ENCODE results near the gene CSNK1A1. TPM values are rescaled to one million over a fixed set of nuclear protein-coding genes. Genes with fewer than 3 reads are reported as not detected.

Gene CSNK1A1
- total and polyA plus RNA-seq, 4 donors, result 43.0 to 108 (median 78.2) TPM

GRCh38 chr5:149500922-149501582 lies 50.2 kb downstream of the CSNK1A1 start (continued):
- no peak for TF ChIP-seq GABPA (IDR thresholded peaks at IDR 0.05 in 1 of 2, conservative IDR thresholded peaks at IDR 0.05 in 1 of 2)
- TF ChIP-seq EGR1 (IDR thresholded peaks at IDR 0.05; ENCODE audit: low read depth in 2 of 2), result no peak

DNA sequence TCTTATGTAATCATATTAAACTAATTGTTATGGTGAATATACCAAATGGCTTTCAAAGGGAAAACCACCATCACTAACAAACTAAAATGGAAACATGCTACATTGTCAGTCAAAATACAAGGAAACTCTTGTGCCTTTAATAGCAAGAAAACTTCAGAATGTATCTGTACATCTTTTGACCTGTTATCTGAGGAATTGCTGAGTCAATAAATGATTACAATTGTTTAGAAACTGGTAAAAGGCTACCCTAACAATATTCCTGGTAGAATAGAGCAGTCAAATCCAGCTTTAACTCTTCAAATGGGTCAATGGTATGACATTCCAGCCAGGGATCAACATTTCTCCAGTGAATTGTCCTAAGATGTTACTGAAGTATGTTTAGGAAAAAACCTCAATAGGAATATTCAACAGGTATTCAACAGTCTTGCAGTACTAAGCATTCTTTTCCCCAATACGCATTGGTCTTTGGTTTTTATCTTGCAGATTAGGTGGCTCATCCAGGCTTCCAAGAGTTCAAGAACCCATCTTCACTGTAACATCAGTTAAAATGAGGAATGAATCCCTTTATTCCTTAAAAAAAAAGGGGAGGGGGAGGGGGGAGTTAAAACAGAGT lies 52.4 kb downstream of the CSNK1A1 start:
- H3K27ac ChIP-seq (ENCODE audit: low read depth in 1 of 2, low read length in 2 of 2), result no peak overlapping the region
- no peak overlapping the region for H3K9ac ChIP-seq (ENCODE audit: low read depth in 1 of 2, low read length in 2 of 2)
- no peak overlapping the region for H3K4me3 ChIP-seq (ENCODE audit: low read depth in 1 of 3, low read length in 3 of 3)
- no peaks in the 10 kb centered on the region for H3K4me1 ChIP-seq (ENCODE audit: control insufficient read depth in 4 of 4, insufficient read depth in 4 of 4, low read length in 3 of 4)
- WGBS, result 93% methylated on average over 1 of the region's 1 CpG
- no peak for TF ChIP-seq NR2F2 (IDR thresholded peaks at IDR 0.05)
- no peak for TF ChIP-seq JUND (IDR thresholded peaks at IDR 0.05)
- TF ChIP-seq FOXA1 (IDR thresholded peaks at IDR 0.05), result no peak
- no peak for TF ChIP-seq SP1 (IDR thresholded peaks at IDR 0.05)
- TF ChIP-seq FOXA2 (IDR thresholded peaks at IDR 0.05), result no peak
- no peak for TF ChIP-seq ZBTB33 (IDR thresholded peaks at IDR 0.05)
- no peak for TF ChIP-seq TAF1 (conservative IDR thresholded peaks at IDR 0.05)
- TF ChIP-seq EGR1 (IDR thresholded peaks at IDR 0.05; ENCODE audit: low read depth in 2 of 2), result no peak
- TF ChIP-seq GABPA (IDR thresholded peaks at IDR 0.05 in 1 of 2, conservative IDR thresholded peaks at IDR 0.05 in 1 of 2), result no peak
- TF ChIP-seq RAD21 (IDR thresholded peaks at IDR 0.05), result no peak
- TF ChIP-seq HNF4G (IDR thresholded peaks at IDR 0.05), result no peak
- TF ChIP-seq CTCF (IDR thresholded peaks at IDR 0.05; ENCODE audit: low read depth, low read length, missing input control), result no peak
- TF ChIP-seq YY1 (IDR thresholded peaks at IDR 0.05), result no peak
- TF ChIP-seq MAX (IDR thresholded peaks at IDR 0.05), result no peak
- no peak for TF ChIP-seq ATF3 (IDR thresholded peaks at IDR 0.05)
- no peak for TF ChIP-seq RXRA (IDR thresholded peaks at IDR 0.05)
- H3K27me3 ChIP-seq (ENCODE audit: control insufficient read depth in 4 of 4, insufficient read depth in 4 of 4, low read length in 3 of 4), result no peaks in the 10 kb centered on the region
- H3K9me3 ChIP-seq (ENCODE audit: control insufficient read depth in 4 of 4, low read length in 3 of 4), result no peaks in the 10 kb centered on the region
- no peak for DNase-seq (ENCODE audit: low spot score)
- H3K36me3 ChIP-seq (ENCODE audit: control insufficient read depth in 4 of 4, insufficient read depth in 3 of 4, low read depth in 1 of 4, low read length in 3 of 4), result peaks cover 15 to 38% (median 32%) of the 10 kb centered on the region in 4 donors

DNA sequence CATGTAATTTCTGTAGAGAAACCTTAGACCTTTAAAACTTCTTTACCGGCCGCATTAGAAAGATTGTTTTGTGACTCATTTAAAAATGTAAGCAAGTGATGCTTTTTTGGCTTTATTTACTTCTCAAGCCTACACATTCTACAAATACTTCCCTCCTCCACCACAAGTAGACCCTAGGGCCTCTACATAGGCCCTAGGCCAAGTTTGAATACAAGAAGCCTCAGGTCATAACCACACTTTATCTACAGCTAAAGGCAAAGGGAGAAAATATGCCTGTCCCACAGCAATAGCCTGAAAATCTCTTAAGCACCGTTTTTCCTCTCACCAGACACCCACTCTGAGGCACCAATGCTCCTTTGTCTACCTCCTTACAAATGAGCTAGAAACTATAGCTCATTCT lies 53.9 kb downstream of the CSNK1A1 start:
- 73% methylated on average over 3 of the region's 3 CpGs for WGBS
- Histone ChIP-seq H3K27me3 (ENCODE audit: control insufficient read depth in 4 of 4, insufficient read depth in 4 of 4, low read length in 3 of 4) (no peaks in the 10 kb centered on the region), H3K9ac (ENCODE audit: low read depth in 1 of 2, low read length in 2 of 2) (no peak overlapping the region), H3K4me1 (ENCODE audit: control insufficient read depth in 4 of 4, insufficient read depth in 4 of 4, low read length in 3 of 4) (no peaks in the 10 kb centered on the region), H3K9me3 (ENCODE audit: control insufficient read depth in 4 of 4, low read length in 3 of 4) (no peaks in the 10 kb centered on the region), H3K27ac (ENCODE audit: low read depth in 1 of 2, low read length in 2 of 2) (no peak overlapping the region), H3K36me3 (ENCODE audit: control insufficient read depth in 4 of 4, insufficient read depth in 3 of 4, low read depth in 1 of 4, low read length in 3 of 4) (peaks cover 13 to 31% (median 26%) of the 10 kb centered on the region in 4 donors), H3K4me3 (ENCODE audit: low read depth in 1 of 3, low read length in 3 of 3) (no peak overlapping the region)
- DNase-seq (ENCODE audit: low spot score), result no peak
- TF ChIP-seq FOXA2 (IDR thresholded peaks at IDR 0.05) (no peak), ZBTB33 (IDR thresholded peaks at IDR 0.05) (no peak), YY1 (IDR thresholded peaks at IDR 0.05) (no peak), JUND (IDR thresholded peaks at IDR 0.05) (no peak), EGR1 (IDR thresholded peaks at IDR 0.05; ENCODE audit: low read depth in 2 of 2) (no peak), RAD21 (IDR thresholded peaks at IDR 0.05) (no peak), HNF4G (IDR thresholded peaks at IDR 0.05) (no peak), CTCF (IDR thresholded peaks at IDR 0.05; ENCODE audit: low read depth, low read length, missing input control) (no peak), SP1 (IDR thresholded peaks at IDR 0.05) (no peak), FOXA1 (IDR thresholded peaks at IDR 0.05) (no peak), HNF4A (conservative IDR thresholded peaks at IDR 0.05) (no peak), NR2F2 (IDR thresholded peaks at IDR 0.05) (no peak), GABPA (IDR thresholded peaks at IDR 0.05 in 1 of 2, conservative IDR thresholded peaks at IDR 0.05 in 1 of 2) (no peak)

Measured in liver (tissue), 9 donors.